ENCODE data around the gene DIRAS2. TPM values are rescaled to one million over a fixed set of nuclear protein-coding genes. Genes with fewer than 3 reads are reported as not detected.

Gene DIRAS2
- total RNA-seq, 2 experiments from 2014 or later: not detected

DNA sequence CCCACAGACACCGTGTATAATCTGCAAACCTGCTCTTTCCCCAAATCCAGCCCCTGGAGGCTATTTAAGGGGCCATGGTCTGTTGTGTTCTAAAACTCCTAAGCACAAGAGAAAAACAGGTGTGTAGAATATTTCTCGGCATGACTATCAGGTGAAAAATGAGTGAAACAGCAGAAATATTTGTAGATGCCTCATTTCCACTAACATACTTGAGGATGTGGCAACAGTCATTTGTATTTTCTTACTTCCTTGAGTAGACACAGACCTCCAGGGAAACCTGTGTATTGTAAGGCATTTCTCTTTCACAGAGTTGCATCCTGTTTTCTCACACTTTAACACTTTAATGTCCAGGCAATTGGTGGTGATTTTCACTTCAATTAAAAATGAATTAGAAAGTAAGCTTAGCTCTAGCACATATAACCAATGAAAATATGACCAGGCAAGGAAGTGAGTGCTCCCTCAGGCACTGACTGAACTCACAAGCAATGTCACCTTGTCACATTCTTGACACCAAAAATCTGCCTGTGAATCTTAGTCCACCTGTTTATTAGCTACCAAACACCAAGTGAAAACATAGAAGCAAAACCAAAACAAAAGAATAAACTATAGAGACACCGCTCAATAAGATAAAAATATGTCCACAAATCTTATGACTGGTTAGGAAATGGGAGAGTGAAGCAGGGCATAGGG lies 64.4 kb downstream of the DIRAS2 start:
- H3K9me3 Mint-ChIP-seq: peaks cover 4% of the 10 kb centered on the region
- no peak overlapping the region for H3K4me3 Mint-ChIP-seq
- H3K4me1 Mint-ChIP-seq: no peaks in the 10 kb centered on the region
- no peak overlapping the region for H3K27ac Mint-ChIP-seq
- peaks cover 22% of the 10 kb centered on the region for H3K27me3 Mint-ChIP-seq
- no peaks in the 10 kb centered on the region for H3K36me3 Mint-ChIP-seq
- no peak for DNase-seq

DNA sequence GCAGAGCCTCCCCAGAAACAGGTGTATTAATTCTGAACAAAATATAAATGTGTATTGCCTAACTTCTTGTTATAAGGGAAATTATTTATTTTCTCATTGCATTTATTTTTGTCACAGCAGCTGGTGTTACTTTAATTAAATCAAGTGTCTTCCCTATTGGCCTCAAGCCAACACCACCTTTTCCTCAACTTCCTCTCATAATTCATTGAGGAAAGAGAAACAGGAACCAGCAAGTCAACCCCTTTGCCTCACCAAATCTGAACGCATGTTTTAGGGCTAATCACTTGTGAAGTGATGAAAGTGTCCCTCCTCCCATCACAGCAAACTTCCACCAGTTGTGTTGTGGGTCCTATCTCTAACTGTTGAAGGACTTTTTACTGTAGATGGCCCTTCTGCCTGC lies 73.1 kb downstream of the DIRAS2 start:
- H3K4me1 Mint-ChIP-seq: no peaks in the 10 kb centered on the region
- H3K4me3 Mint-ChIP-seq: no peak overlapping the region
- peaks cover 2% of the 10 kb centered on the region for H3K9me3 Mint-ChIP-seq
- no peak overlapping the region for H3K27ac Mint-ChIP-seq
- peaks cover 9% of the 10 kb centered on the region for H3K27me3 Mint-ChIP-seq
- H3K36me3 Mint-ChIP-seq: no peaks in the 10 kb centered on the region
- DNase-seq: no peak

DNA sequence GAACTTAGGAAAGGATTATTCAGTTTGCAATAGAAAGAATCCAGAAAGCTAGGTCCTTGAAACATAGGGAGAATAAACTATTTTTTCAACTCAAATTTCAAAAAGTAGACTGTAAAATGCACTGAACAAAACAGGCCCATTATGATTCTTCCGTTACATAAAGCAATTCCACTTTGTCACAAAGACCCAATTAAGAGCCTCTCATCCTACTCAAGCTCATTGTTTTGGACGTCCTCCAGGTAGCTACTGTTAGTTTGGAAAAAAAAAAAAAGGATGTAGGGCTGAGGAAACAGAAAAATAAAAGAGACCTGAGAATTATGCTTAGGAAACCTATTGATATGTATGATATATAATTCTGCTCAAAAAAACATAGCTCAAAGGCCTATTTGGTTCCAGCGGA lies 74.0 kb downstream of the DIRAS2 start:
- H3K27me3 Mint-ChIP-seq: peaks cover 9% of the 10 kb centered on the region
- no peak overlapping the region for H3K27ac Mint-ChIP-seq
- no peaks in the 10 kb centered on the region for H3K36me3 Mint-ChIP-seq
- H3K4me3 Mint-ChIP-seq: no peak overlapping the region
- H3K4me1 Mint-ChIP-seq: no peaks in the 10 kb centered on the region
- no peak for DNase-seq
- peaks cover under 1% of the 10 kb centered on the region for H3K9me3 Mint-ChIP-seq

DNA sequence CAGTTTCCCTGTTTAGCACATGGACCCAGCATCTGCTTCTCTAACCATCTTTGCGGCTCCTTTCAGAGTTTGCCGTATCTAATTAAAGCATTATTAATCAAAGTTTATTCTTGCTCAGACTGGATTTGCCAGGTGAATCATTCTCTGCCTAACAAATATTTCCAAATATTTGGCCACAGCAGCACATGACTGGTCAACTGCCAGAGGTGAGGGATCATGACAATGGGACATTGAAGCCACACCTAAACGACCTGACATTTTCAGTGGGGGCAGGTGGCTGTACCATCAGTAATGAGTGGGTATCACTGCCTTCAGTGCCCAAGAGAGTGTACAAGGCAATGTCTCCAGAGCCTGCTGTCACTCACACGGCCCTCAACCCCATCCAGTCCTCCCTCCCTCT lies 80.4 kb downstream of the DIRAS2 start:
- H3K4me3 Mint-ChIP-seq: no peak overlapping the region
- no peaks in the 10 kb centered on the region for H3K27me3 Mint-ChIP-seq
- H3K4me1 Mint-ChIP-seq: no peaks in the 10 kb centered on the region
- H3K9me3 Mint-ChIP-seq: no peaks in the 10 kb centered on the region
- H3K27ac Mint-ChIP-seq: no peak overlapping the region
- no peaks in the 10 kb centered on the region for H3K36me3 Mint-ChIP-seq
- no peak for DNase-seq

Other genes with a start within 250 kb of the DIRAS2 start
- gene SYK, start 159.0 kb upstream of the DIRAS2 start, total RNA-seq: under 1 TPM; 0.37 to 0.48 TPM